Measurements from ENCODE around the gene ITGB3BP. TPM values are rescaled to one million over a fixed set of nuclear protein-coding genes. Genes with fewer than 3 reads are reported as not detected.

The ITGB3BP gene
- total and polyA plus RNA-seq, 2 of the 8 experiments (the other 6 are each of a cell fraction or from before 2014, with no cell fraction given): 17.6 to 49.1 TPM

DNA sequence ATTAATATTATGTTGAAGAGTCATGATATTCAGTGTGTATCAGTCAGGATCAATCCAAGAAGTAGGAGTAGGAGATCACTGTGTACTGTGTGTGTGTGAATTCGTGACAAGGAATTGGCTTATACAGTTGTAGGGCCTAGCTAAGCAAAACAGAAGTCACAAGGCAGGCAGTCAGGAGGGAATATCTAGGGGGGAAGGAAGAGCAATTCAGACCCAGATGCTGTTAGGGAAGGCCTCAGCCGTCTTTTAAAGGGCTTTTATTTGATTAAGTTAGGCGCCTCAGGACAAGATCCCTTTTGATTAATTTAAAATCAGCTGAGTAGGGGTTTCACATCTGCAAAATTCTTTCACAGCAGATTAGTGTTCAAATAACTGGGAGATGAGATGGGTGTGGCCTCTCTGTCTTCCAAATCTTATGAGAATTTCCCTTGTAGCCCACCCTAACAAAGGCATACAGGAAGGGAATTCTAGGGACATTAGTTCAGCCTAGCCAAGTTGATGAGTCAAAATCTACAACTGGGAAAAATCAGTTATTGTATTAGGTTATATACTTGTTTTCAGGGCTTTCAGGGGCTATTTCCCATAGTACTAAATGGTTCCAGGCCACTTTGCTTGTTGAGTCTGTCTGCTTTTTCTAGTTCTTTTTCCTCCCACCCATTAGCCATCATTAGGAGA, 108.2 kb downstream of the ITGB3BP start:
- Histone ChIP-seq H3K9ac (replicated peaks in 1 of 4; ENCODE audit: extremely low read depth in 1 of 4, low read depth in 3 of 4, low read length in 3 of 4) (no peak overlapping the region), H3K18ac (ENCODE audit: extremely low read depth, low read length) (no peak overlapping the region), H3K14ac (ENCODE audit: insufficient read length) (no peak overlapping the region), H2BK20ac (ENCODE audit: low read length) (no peak overlapping the region), H3K4me2 (ENCODE audit: insufficient read depth in 1 of 2, low read depth in 2 of 2, low read length in 2 of 2) (no peak overlapping the region), H4K20me1 (replicated peaks in 1 of 2; ENCODE audit: control insufficient read depth in 1 of 2, insufficient read depth in 2 of 2, low read length in 2 of 2) (no peaks in the 10 kb centered on the region), H3K23me2 (ENCODE audit: low read depth, low read length) (no peaks in the 10 kb centered on the region), H2BK5ac (ENCODE audit: low read depth, low read length) (no peak overlapping the region), H4K8ac (ENCODE audit: extremely low read depth, insufficient read depth, low read length) (no peak overlapping the region), H2BK12ac (ENCODE audit: low read depth, low read length) (no peak overlapping the region), H3K27ac (ENCODE audit: low read depth, low read length) (no peak overlapping the region), H3K4me1 (replicated peaks in 1 of 4; ENCODE audit: control insufficient read depth in 3 of 4, insufficient read depth in 4 of 4, low read length in 3 of 4) (no peaks in the 10 kb centered on the region; a peak in 2 of 7 replicates), H2BK15ac (ENCODE audit: low read length) (no peak overlapping the region), H2AFZ (ENCODE audit: low read length) (no peak overlapping the region), H3K4ac (replicated peaks; ENCODE audit: insufficient read length, low read depth, low read length) (no peak overlapping the region), H3K27me3 (replicated peaks in 1 of 4; ENCODE audit: control insufficient read depth in 3 of 4, extremely low read depth in 1 of 4, insufficient read depth in 3 of 4, low read length in 3 of 4) (no peaks in the 10 kb centered on the region), H3K4me3 (ENCODE audit: extremely low read depth in 1 of 4, insufficient read depth in 2 of 4, low read depth in 3 of 4, low read length in 4 of 4) (no peak overlapping the region), H2AK5ac (ENCODE audit: low read depth, low read length) (no peak overlapping the region), H3K23ac (ENCODE audit: insufficient read length) (no peak overlapping the region), H3K9me3 (ENCODE audit: insufficient read depth in 2 of 2, low read depth in 1 of 2, low read length in 1 of 2) (no peaks in the 10 kb centered on the region; a peak in 1 of 4 replicates), H4K5ac (ENCODE audit: insufficient read length, low read depth, low read length) (no peak overlapping the region), H3K56ac (replicated peaks; ENCODE audit: insufficient read length, low read depth, low read length) (no peak overlapping the region), H2BK120ac (replicated peaks; ENCODE audit: low read depth, low read length) (no peak overlapping the region), H3K79me1 (ENCODE audit: low read depth, low read length) (no peaks in the 10 kb centered on the region), H3K36me3 (ENCODE audit: control insufficient read depth in 2 of 4, insufficient read depth in 4 of 4, low read length in 3 of 4) (no peaks in the 10 kb centered on the region), H4K91ac (replicated peaks; ENCODE audit: insufficient read length, low read length) (no peak overlapping the region), H3K79me2 (ENCODE audit: control insufficient read depth in 1 of 2, insufficient read depth in 2 of 2, low read length in 2 of 2) (no peaks in the 10 kb centered on the region)
- DNase-seq (ENCODE audit: low read depth in 1 of 2, low spot score in 2 of 2): no peak
- ChIA-PET POLR2A (ENCODE audit: partially characterized antibody) (no interaction called here), CTCF (ENCODE audit: partially characterized antibody) (interaction anchor here (1.0 to 2.2 kb wide), 4 partner anchors 10 to 266 kb away, joined by 3 to 8 read pairs (median 5); no protein-coding TSS in a partner anchor)
- FAIRE-seq: no peak
- TF ChIP-seq SAP30 (IDR thresholded peaks at IDR 0.05; ENCODE audit: insufficient read depth, insufficient replicate concordance, low read length) (no peak), HDAC2 (IDR thresholded peaks at IDR 0.05; ENCODE audit: borderline replicate concordance in 1 of 2, low read depth in 2 of 2, low read length in 2 of 2) (no peak)
- 92% methylated on average over 3 of the region's 3 CpGs; no CpG with 5 or more reads in 1 of the 2 experiments for WGBS, 2 experiments (ENCODE audit: extremely low coverage in 1 of 2, insufficient coverage in 1 of 2, insufficient read length in 1 of 2, insufficient replicate concordance in 2 of 2, low coverage in 1 of 2, low lambda C conversion rate in 2 of 2, missing lambda C conversion rate in 1 of 2)

Data from H1 (cell line).